ENCODE results near the gene LRRC47.

Gene LRRC47

DNA sequence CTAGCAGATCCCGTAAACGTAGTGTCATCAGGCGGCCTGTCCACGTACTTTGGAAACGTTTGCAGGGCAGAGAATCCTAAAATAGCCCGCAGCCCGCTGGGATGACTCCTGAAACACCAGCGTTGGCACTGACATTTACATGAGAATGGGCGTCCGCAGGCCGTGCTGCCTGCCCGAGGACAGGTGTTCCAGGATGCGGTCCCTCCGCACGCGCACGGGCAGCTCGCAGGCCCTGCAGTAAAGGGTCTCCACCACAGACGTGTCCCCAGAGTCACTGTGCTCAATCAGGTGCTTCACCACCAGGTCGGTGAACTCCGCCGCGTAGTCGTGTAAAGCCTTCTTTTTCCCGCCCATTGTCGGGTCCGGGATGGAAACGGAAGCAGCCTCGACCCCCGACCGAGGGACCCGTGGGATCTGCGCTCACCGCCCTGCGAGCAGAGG is 49.9 kb downstream of the LRRC47 start:
- no CpG with 5 or more reads among the region's 35 CpGs for WGBS, 2 donors (ENCODE audit: extremely low coverage in 2 of 2, insufficient read length in 2 of 2, insufficient replicate concordance in 1 of 2)
- Histone ChIP-seq H3K23ac (ENCODE audit: low read depth, low read length, poor library complexity) (peak overlapping the region; percentile 83), H3K9me3 (replicated peaks in 1 of 2; ENCODE audit: control insufficient read depth in 2 of 2, insufficient read depth in 1 of 2, low read depth in 1 of 2, low read length in 2 of 2) (no peaks in the 10 kb centered on the region), H3K79me1 (ENCODE audit: low read depth, low read length) (peaks cover 16% of the 10 kb centered on the region), H2BK120ac (ENCODE audit: low read depth, low read length) (no peak overlapping the region), H4K8ac (ENCODE audit: low read depth, low read length) (no peak overlapping the region), H3K4me3 (ENCODE audit: low read length in 2 of 2) (peak overlapping the region; percentile 90 to 96), H3K27me3 (ENCODE audit: control insufficient read depth in 3 of 3, insufficient read depth in 3 of 3, low read depth in 1 of 3, low read length in 3 of 3) (peaks cover 0 to 18% (median 4%) of the 10 kb centered on the region in 3 experiments), H3K14ac (ENCODE audit: low read length) (peak overlapping the region; percentile 9), H3K18ac (ENCODE audit: low read length) (peak overlapping the region; percentile 7), H2BK5ac (ENCODE audit: low read length) (no peak overlapping the region), H2AFZ (ENCODE audit: low read length) (peak overlapping the region; percentile 93), H3K4me1 (ENCODE audit: control insufficient read depth in 2 of 2, insufficient read depth in 1 of 2, low read depth in 1 of 2, low read length in 2 of 2) (peaks cover 13 to 17% of the 10 kb centered on the region in 2 donors), H4K91ac (ENCODE audit: low read depth, low read length, poor library complexity) (no peak overlapping the region), H3K36me3 (replicated peaks in 1 of 2; ENCODE audit: control insufficient read depth in 2 of 2, insufficient read depth in 2 of 2, low read length in 2 of 2) (peaks cover 22 to 43% of the 10 kb centered on the region in 2 donors), H3K9ac (ENCODE audit: low read depth, low read length, poor library complexity) (peak overlapping the region; percentile 95), H2BK12ac (ENCODE audit: low read length) (no peak overlapping the region), H2AK5ac (ENCODE audit: low read depth, low read length) (peak overlapping the region; percentile 95), H3K4me2 (ENCODE audit: insufficient read depth, low read length, poor library complexity, severe bottlenecking) (peak overlapping the region; percentile 86), H2BK15ac (ENCODE audit: low read length) (no peak overlapping the region), H3K4ac (ENCODE audit: low read length) (no peak overlapping the region), H3K27ac (replicated peaks; ENCODE audit: low read length) (no peak overlapping the region)
- DNase-seq (ENCODE audit: low spot score), result no peak

DNA sequence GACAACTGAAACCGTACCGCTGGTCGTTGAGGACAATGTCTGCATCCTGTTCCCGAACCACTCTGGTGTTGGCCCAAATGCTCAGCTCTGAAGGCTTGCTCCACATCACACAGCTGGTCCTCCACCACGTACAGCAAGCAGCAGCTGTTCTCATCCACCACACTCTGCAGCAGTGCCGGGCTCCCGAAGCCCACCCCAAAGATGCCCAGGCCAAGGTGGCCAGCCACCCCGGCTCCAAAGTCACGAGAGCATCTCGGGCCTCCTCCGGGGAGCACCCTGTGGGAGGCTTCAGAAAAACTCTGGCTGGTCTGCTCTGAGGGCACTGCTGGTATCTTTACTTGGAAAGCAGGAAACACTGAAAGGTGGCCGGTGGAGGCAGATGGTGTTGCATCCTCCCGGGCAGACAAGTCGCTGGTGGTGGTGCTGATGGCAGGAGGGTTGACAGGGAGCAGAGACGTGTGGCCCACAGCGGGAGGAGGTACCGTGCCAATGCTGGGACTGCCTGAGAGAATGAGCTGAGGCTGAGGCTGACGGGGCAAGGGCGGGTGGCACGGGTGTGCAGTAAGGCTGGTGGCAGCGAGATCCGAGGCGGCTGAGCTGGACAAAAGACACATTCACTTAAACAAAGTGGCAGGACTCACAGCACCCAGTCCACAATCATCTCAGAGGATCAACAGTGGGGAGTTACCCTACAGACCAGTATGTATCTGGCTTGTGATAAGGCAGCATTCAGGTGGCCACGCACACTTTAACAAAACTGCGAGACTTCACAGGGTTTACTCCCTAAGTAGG is 50.5 kb downstream of the LRRC47 start:
- no peak for DNase-seq (ENCODE audit: low spot score)
- Histone ChIP-seq H3K18ac (ENCODE audit: low read length) (no peak overlapping the region), H3K27ac (replicated peaks; ENCODE audit: low read length) (no peak overlapping the region), H3K9me3 (replicated peaks in 1 of 2; ENCODE audit: control insufficient read depth in 2 of 2, insufficient read depth in 1 of 2, low read depth in 1 of 2, low read length in 2 of 2) (no peaks in the 10 kb centered on the region), H2BK15ac (ENCODE audit: low read length) (no peak overlapping the region), H2BK12ac (ENCODE audit: low read length) (peak overlapping the region; percentile 10), H3K4ac (ENCODE audit: low read length) (no peak overlapping the region), H3K9ac (ENCODE audit: low read depth, low read length, poor library complexity) (peak overlapping the region; percentile 70), H4K91ac (ENCODE audit: low read depth, low read length, poor library complexity) (no peak overlapping the region), H3K27me3 (ENCODE audit: control insufficient read depth in 3 of 3, insufficient read depth in 3 of 3, low read depth in 1 of 3, low read length in 3 of 3) (peaks cover 0 to 17% (median 4%) of the 10 kb centered on the region in 3 experiments), H3K14ac (ENCODE audit: low read length) (peak overlapping the region; percentile 79), H3K79me1 (ENCODE audit: low read depth, low read length) (peaks cover 16% of the 10 kb centered on the region), H2BK120ac (ENCODE audit: low read depth, low read length) (no peak overlapping the region), H2BK5ac (ENCODE audit: low read length) (no peak overlapping the region), H2AK5ac (ENCODE audit: low read depth, low read length) (no peak overlapping the region), H2AFZ (ENCODE audit: low read length) (no peak overlapping the region), H3K36me3 (replicated peaks in 1 of 2; ENCODE audit: control insufficient read depth in 2 of 2, insufficient read depth in 2 of 2, low read length in 2 of 2) (peaks cover 22 to 49% of the 10 kb centered on the region in 2 donors), H3K4me1 (ENCODE audit: control insufficient read depth in 2 of 2, insufficient read depth in 1 of 2, low read depth in 1 of 2, low read length in 2 of 2) (peaks cover 13 to 17% of the 10 kb centered on the region in 2 donors), H4K8ac (ENCODE audit: low read depth, low read length) (no peak overlapping the region), H3K4me3 (ENCODE audit: low read length in 2 of 2) (peak overlapping the region; percentile 90 to 96), H3K4me2 (ENCODE audit: insufficient read depth, low read length, poor library complexity, severe bottlenecking) (peak overlapping the region; percentile 86), H3K23ac (ENCODE audit: low read depth, low read length, poor library complexity) (peak overlapping the region; percentile 89)
- no CpG with 5 or more reads among the region's 25 CpGs for WGBS, 2 donors (ENCODE audit: extremely low coverage in 2 of 2, insufficient read length in 2 of 2, insufficient replicate concordance in 1 of 2)

GRCh38 chr1:3745071-3745470 is 51.2 kb downstream of the LRRC47 start:
- H3K9ac ChIP-seq (ENCODE audit: low read depth, low read length, poor library complexity), result no peak overlapping the region
- no peak overlapping the region for H4K8ac ChIP-seq (ENCODE audit: low read depth, low read length)
- H3K4me3 ChIP-seq (ENCODE audit: low read length in 2 of 2), result peak overlapping the region in 1 of 2 donors; percentile 90
- no peak overlapping the region for H2AK5ac ChIP-seq (ENCODE audit: low read depth, low read length)
- H2BK15ac ChIP-seq (ENCODE audit: low read length), result no peak overlapping the region
- H3K18ac ChIP-seq (ENCODE audit: low read length), result no peak overlapping the region
- H3K4me2 ChIP-seq (ENCODE audit: insufficient read depth, low read length, poor library complexity, severe bottlenecking), result no peak overlapping the region
- H3K4ac ChIP-seq (ENCODE audit: low read length), result no peak overlapping the region
- no peak overlapping the region for H2AFZ ChIP-seq (ENCODE audit: low read length)
- no peak overlapping the region for H3K14ac ChIP-seq (ENCODE audit: low read length)
- no peak overlapping the region for H2BK120ac ChIP-seq (ENCODE audit: low read depth, low read length)
- peaks cover 16% of the 10 kb centered on the region for H3K79me1 ChIP-seq (ENCODE audit: low read depth, low read length)
- H3K9me3 ChIP-seq (replicated peaks in 1 of 2; ENCODE audit: control insufficient read depth in 2 of 2, insufficient read depth in 1 of 2, low read depth in 1 of 2, low read length in 2 of 2), result no peaks in the 10 kb centered on the region
- H2BK12ac ChIP-seq (ENCODE audit: low read length), result no peak overlapping the region
- H3K36me3 ChIP-seq (replicated peaks in 1 of 2; ENCODE audit: control insufficient read depth in 2 of 2, insufficient read depth in 2 of 2, low read length in 2 of 2), result peaks cover 25 to 55% of the 10 kb centered on the region in 2 donors
- H2BK5ac ChIP-seq (ENCODE audit: low read length), result no peak overlapping the region
- peaks cover 13 to 17% of the 10 kb centered on the region in 2 donors for H3K4me1 ChIP-seq (ENCODE audit: control insufficient read depth in 2 of 2, insufficient read depth in 1 of 2, low read depth in 1 of 2, low read length in 2 of 2)
- DNase-seq (ENCODE audit: low spot score), result no peak
- H4K91ac ChIP-seq (ENCODE audit: low read depth, low read length, poor library complexity), result no peak overlapping the region
- no peak overlapping the region for H3K27ac ChIP-seq (replicated peaks; ENCODE audit: low read length)
- peaks cover 0 to 12% (median 0%) of the 10 kb centered on the region in 3 experiments for H3K27me3 ChIP-seq (ENCODE audit: control insufficient read depth in 3 of 3, insufficient read depth in 3 of 3, low read depth in 1 of 3, low read length in 3 of 3)
- H3K23ac ChIP-seq (ENCODE audit: low read depth, low read length, poor library complexity), result peak overlapping the region; percentile 89
- no CpG with 5 or more reads among the region's 12 CpGs for WGBS, 2 donors (ENCODE audit: extremely low coverage in 2 of 2, insufficient read length in 2 of 2, insufficient replicate concordance in 1 of 2)

- H3K23ac ChIP-seq (ENCODE audit: low read depth, low read length, poor library complexity), result peak overlapping the region; percentile 65
- WGBS, 2 donors (ENCODE audit: extremely low coverage in 2 of 2, insufficient read length in 2 of 2, insufficient replicate concordance in 1 of 2), result no CpG with 5 or more reads among the region's 10 CpGs
- DNase-seq (ENCODE audit: low spot score), result no peak
These were observed 51.7 kb downstream of the LRRC47 start for GRCh38 chr1:3744646-3745045.

More at GRCh38 chr1:3744646-3745045, 51.7 kb downstream of the LRRC47 start:
- H4K91ac ChIP-seq (ENCODE audit: low read depth, low read length, poor library complexity), result no peak overlapping the region
- no peak overlapping the region for H2BK120ac ChIP-seq (ENCODE audit: low read depth, low read length)
- H3K4me1 ChIP-seq (ENCODE audit: control insufficient read depth in 2 of 2, insufficient read depth in 1 of 2, low read depth in 1 of 2, low read length in 2 of 2), result peaks cover 13 to 17% of the 10 kb centered on the region in 2 donors
- no peak overlapping the region for H2BK15ac ChIP-seq (ENCODE audit: low read length)
- no peak overlapping the region for H3K9ac ChIP-seq (ENCODE audit: low read depth, low read length, poor library complexity)
- H3K79me1 ChIP-seq (ENCODE audit: low read depth, low read length), result peaks cover 16% of the 10 kb centered on the region
- peaks cover 0 to 11% (median 0%) of the 10 kb centered on the region in 3 experiments for H3K27me3 ChIP-seq (ENCODE audit: control insufficient read depth in 3 of 3, insufficient read depth in 3 of 3, low read depth in 1 of 3, low read length in 3 of 3)
- no peak overlapping the region for H3K4me2 ChIP-seq (ENCODE audit: insufficient read depth, low read length, poor library complexity, severe bottlenecking)
- H2BK12ac ChIP-seq (ENCODE audit: low read length), result no peak overlapping the region
- no peak overlapping the region for H2AK5ac ChIP-seq (ENCODE audit: low read depth, low read length)
- H3K27ac ChIP-seq (replicated peaks; ENCODE audit: low read length), result no peak overlapping the region
- H3K14ac ChIP-seq (ENCODE audit: low read length), result no peak overlapping the region
- no peaks in the 10 kb centered on the region for H3K9me3 ChIP-seq (replicated peaks in 1 of 2; ENCODE audit: control insufficient read depth in 2 of 2, insufficient read depth in 1 of 2, low read depth in 1 of 2, low read length in 2 of 2)
- H3K4me3 ChIP-seq (ENCODE audit: low read length in 2 of 2), result no peak overlapping the region
- H3K18ac ChIP-seq (ENCODE audit: low read length), result no peak overlapping the region
- H3K4ac ChIP-seq (ENCODE audit: low read length), result no peak overlapping the region
- no peak overlapping the region for H2AFZ ChIP-seq (ENCODE audit: low read length)
- peaks cover 29 to 60% of the 10 kb centered on the region in 2 donors for H3K36me3 ChIP-seq (replicated peaks in 1 of 2; ENCODE audit: control insufficient read depth in 2 of 2, insufficient read depth in 2 of 2, low read length in 2 of 2)
- peak overlapping the region; percentile 17 for H4K8ac ChIP-seq (ENCODE audit: low read depth, low read length)
- H2BK5ac ChIP-seq (ENCODE audit: low read length), result no peak overlapping the region

Measured in neuronal stem cell (in vitro differentiated cells).